Activated CD8-positive, alpha-beta T cell treated with anti-CD3 and anti-CD28 coated beads, Interleukin-2, amount 10 ng/mL, durations not matched to agents 7 days and 5 days (primary cell): ENCODE data around the gene NTMT2. TPM values are rescaled to one million over a fixed set of nuclear protein-coding genes. Genes with fewer than 3 reads are reported as not detected.

Experiments used
- ATAC-seq: fragments of 150-1000 bp; cut with Tn5 transposase; one replicate; pipeline ENCODE4 v1.10.0; 2021; ENCODE audit warnings: moderate library complexity
- CTCF ChIA-PET: fragments of 350-600 bp; sonication (Branson Sonifier 250); formaldehyde crosslinking; loops from one replicate; lab custom pipeline; 2021; ENCODE audit warnings: antibody characterized with exemption; lab: Charles Lee
- POLR2A ChIA-PET: fragments of 350-600 bp; sonication (Branson Sonifier 250); formaldehyde crosslinking; loops from one replicate; lab custom pipeline; 2021; ENCODE audit warnings: antibody characterized with exemption; lab: Charles Lee
- DNase-seq: peaks from one replicate; pipeline ENCODE4 v3.0.0-alpha.2; 2020
- H3K27ac Mint-ChIP-seq: one replicate; pipeline ENCODE4 v1.8.0; 2021; ENCODE audit warnings: mild to moderate bottlenecking, mixed read lengths
- H3K27me3 Mint-ChIP-seq: one replicate; pipeline ENCODE4 v1.8.0; 2021; ENCODE audit warnings: low read depth, mixed read lengths
- H3K36me3 Mint-ChIP-seq: one replicate; pipeline ENCODE4 v1.8.0; 2021; ENCODE audit warnings: low read depth, mixed read lengths
- H3K4me1 Mint-ChIP-seq: one replicate; pipeline ENCODE4 v1.8.0; 2021; ENCODE audit warnings: low read depth, mixed read lengths
- H3K4me3 Mint-ChIP-seq: one replicate; pipeline ENCODE4 v1.8.0; 2021; ENCODE audit warnings: mild to moderate bottlenecking, mixed read lengths
- H3K9me3 Mint-ChIP-seq: one replicate; pipeline ENCODE4 v1.8.0; 2022; ENCODE audit warnings: mixed read lengths; ENCODE audit not compliant: insufficient read depth
- total RNA-seq, 2 experiments: library from RNA; stranded (reverse); gene quantifications; one replicate each; pipeline ENCODE4 v1.2.3, GENCODE V29; 2021

The NTMT2 gene
- total RNA-seq, 2 experiments from 2014 or later = not detected

DNA sequence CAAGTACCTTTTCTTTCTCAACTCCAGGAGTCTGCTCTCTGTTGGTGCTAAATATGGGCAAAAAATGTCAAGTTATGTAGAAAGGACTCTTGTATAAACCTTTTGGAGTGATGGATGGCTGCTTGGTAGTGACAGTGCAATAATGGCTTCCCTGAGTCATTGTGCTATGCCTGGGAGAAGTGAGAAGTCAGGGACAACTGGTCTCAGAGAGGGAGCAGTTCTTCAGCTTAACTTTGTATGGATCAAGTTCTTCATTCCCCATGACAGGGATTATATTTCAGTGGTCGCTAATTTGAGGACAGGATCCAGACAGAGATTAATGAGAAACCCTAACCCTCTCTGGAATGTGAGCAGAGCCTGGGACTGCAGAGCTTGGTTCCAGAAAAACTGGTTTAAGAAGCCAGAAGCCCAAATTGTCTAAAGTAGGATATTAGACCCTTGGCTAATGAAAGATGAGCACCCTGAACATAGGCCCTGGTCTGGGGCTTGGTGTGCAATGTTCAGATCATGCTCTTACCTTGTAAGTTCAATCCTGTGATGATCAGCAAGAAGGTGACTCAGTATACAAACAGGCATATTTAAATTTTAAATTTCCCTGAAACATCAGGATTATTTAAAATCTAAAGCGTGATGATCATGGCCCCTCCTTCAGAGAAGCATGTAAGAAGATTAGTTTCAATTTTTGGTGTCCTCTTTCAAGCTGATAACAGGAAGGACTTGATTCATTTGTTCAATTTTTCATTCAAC lies 50.9 kb downstream of the NTMT2 start:
- CTCF ChIA-PET = interaction anchor here (0.9 kb wide), 1 partner anchor 14 kb away, joined by 3 read pairs; no protein-coding TSS in a partner anchor
- H3K36me3 Mint-ChIP-seq = no peaks in the 10 kb centered on the region
- H3K9me3 Mint-ChIP-seq = no peaks in the 10 kb centered on the region

DNA sequence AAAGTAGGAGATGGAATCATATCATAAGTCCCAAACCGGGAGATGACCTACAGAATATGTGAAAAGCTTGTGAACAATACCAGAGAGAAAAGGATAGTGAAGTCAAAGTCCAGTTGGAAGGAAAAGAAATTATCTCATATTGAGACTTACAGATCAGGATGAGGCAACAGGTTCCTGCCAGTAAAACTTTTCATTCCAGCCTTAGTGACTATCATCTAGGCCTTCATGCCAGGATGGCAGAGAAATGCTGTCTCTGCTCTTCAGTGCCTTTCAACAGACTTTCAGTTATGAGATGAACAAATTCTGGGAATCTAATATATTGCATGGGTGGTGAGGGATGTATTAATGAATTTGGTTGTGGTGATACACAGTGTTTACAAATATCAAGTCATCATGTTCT lies 52.3 kb downstream of the NTMT2 start:
- CTCF ChIA-PET = no interaction called here
- POLR2A ChIA-PET = no interaction called here
- ATAC-seq = no peak

More for the DNA sequence above, 50.9 kb downstream of the NTMT2 start:
- H3K4me3 Mint-ChIP-seq = no peak overlapping the region
- peaks cover 7% of the 10 kb centered on the region for H3K27me3 Mint-ChIP-seq
- POLR2A ChIA-PET = no interaction called here
- DNase-seq (no peak), ATAC-seq (no peak)
- no peak overlapping the region for H3K27ac Mint-ChIP-seq
- H3K4me1 Mint-ChIP-seq = no peaks in the 10 kb centered on the region

DNA sequence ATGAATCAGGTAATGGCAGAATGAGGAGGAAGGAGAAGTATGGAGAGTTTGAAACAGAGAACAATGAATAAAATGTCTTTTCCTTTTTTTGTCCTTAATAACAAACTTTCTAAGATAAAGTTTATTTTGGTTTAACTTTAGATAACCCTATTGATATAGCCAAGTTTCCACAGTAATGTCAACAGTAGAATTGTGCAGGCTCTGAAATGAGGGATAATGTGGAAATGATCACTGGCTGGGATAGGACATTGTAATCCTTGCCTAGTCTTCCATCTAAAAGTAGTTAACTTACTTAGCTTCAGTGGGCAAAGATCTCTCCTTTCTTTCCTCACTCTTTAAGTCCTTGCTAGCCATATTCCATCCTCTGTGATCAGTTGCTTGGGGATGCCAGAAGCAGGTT lies 52.8 kb downstream of the NTMT2 start:
- DNase-seq (no peak), ATAC-seq (no peak)
- H3K4me1 Mint-ChIP-seq = no peaks in the 10 kb centered on the region
- peaks cover 5% of the 10 kb centered on the region for H3K27me3 Mint-ChIP-seq
- ChIA-PET CTCF (no interaction called here), POLR2A (no interaction called here)
- H3K4me3 Mint-ChIP-seq = no peak overlapping the region
- no peaks in the 10 kb centered on the region for H3K36me3 Mint-ChIP-seq
- no peak overlapping the region for H3K27ac Mint-ChIP-seq
- H3K9me3 Mint-ChIP-seq = no peaks in the 10 kb centered on the region

More for the DNA sequence above, 52.3 kb downstream of the NTMT2 start:
- H3K4me3 Mint-ChIP-seq = no peak overlapping the region
- no peak overlapping the region for H3K27ac Mint-ChIP-seq
- no peaks in the 10 kb centered on the region for H3K36me3 Mint-ChIP-seq
- H3K27me3 Mint-ChIP-seq = peaks cover 9% of the 10 kb centered on the region
- H3K9me3 Mint-ChIP-seq = no peaks in the 10 kb centered on the region
- no peak for DNase-seq
- H3K4me1 Mint-ChIP-seq = no peaks in the 10 kb centered on the region

DNA sequence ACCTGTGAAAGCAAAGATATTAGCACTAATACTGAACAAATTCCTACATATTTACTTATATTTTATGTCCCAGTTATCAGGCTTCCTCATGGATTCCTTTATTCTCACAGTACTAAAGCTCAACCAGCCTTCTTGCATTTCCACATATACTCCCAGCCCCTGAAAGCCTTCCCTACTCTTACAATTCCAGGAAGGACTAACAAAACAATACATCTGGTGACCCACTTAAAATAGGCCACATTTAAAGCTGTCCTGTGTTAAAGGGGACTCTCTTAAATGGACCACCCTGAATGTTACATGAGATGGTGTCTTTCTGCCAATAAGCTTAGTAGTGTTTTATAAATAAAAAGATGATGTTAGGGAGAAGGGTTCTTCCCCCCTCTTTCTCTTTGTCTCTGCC lies 54.4 kb downstream of the NTMT2 start:
- ATAC-seq (no peak), DNase-seq (no peak)
- Mint-ChIP-seq H3K9me3 (no peaks in the 10 kb centered on the region), H3K4me3 (no peak overlapping the region), H3K4me1 (no peaks in the 10 kb centered on the region), H3K36me3 (no peaks in the 10 kb centered on the region), H3K27ac (no peak overlapping the region), H3K27me3 (peaks cover 2% of the 10 kb centered on the region)
- CTCF ChIA-PET = no interaction called here
- POLR2A ChIA-PET = no interaction called here

DNA sequence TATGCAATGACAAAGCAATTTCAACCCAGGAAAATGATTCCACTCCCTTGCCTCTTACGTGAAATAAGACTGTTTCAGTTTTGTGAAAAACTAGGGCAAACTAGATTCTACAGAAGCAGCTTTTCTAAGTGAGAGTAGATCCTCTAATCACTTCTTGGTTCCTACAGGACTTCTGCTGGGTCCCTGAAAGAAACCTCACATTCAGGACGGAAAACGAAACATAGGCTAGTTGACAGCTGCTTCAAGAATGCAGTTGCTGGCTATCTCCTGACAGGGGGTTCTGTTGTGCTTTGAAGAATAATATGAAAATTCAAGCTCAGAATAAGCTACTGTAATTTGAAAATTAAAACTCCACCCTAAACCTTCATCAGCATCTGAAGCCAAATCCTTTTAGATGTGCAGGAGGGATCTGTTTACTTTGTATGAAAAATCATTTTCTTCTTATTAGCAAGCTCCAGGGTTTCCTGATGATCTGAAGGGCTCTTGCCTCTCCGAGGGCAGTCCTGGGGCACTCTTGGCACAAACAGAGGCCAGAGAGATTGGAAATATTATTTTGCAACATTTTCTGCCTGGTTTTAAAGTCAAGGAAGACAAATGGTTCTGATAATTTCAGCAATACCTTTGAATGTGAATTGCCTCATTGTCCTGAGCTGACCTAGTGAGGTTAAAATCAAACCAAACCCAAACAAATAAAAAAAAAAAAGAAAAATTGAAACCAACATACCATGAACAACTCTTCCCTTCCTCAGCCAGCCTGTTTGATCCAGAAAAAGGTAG lies 55.0 kb downstream of the NTMT2 start:
- POLR2A ChIA-PET = no interaction called here
- CTCF ChIA-PET = no interaction called here
- H3K36me3 Mint-ChIP-seq = no peaks in the 10 kb centered on the region
- no peak overlapping the region for H3K4me3 Mint-ChIP-seq
- peaks cover 5% of the 10 kb centered on the region for H3K27me3 Mint-ChIP-seq
- H3K27ac Mint-ChIP-seq = no peak overlapping the region
- H3K4me1 Mint-ChIP-seq = no peaks in the 10 kb centered on the region
- no peak for ATAC-seq
- no peaks in the 10 kb centered on the region for H3K9me3 Mint-ChIP-seq
- DNase-seq = no peak

DNA sequence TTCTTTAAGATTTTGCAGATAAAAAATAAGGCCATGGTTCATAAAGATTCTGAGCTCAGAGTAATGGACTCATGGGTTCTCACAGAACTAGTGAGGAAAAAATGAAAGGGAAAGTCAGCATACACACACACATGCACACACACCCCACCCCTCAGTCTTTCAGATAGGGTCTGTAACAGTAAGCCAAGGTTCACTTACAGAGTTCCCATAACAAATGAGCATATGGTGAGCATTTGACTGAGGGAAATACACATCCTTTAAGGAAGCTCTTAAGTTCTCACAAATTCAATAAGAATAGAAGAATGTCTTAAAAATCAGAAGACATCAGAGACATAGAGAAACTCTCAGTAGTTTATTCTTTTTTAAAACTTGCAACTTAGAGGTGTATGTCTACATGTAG lies 57.9 kb downstream of the NTMT2 start:
- no peak for ATAC-seq
- ChIA-PET POLR2A (no interaction called here), CTCF (no interaction called here)
- Mint-ChIP-seq H3K9me3 (no peaks in the 10 kb centered on the region), H3K27me3 (peaks cover 5% of the 10 kb centered on the region), H3K4me1 (no peaks in the 10 kb centered on the region), H3K4me3 (no peak overlapping the region), H3K36me3 (no peaks in the 10 kb centered on the region), H3K27ac (no peak overlapping the region)
- no peak for DNase-seq

DNA sequence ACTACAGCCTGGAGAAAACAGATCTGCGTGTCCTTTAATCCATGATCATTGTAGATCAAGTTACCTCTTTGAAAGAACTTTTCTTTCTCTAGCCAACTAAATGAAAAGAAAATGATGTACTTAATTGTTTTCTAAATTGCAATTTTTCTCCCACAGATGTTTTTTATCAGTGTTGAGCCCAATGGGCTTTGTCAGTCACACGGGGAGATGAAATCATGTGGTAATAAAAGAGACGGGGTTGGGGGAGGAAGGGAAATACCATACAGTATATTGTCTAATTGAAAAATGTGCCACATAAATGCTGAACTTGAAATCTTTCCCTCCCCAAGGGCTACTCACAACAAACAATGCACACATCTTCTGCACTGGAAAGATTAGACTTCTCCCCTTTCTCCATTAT lies 58.4 kb downstream of the NTMT2 start:
- DNase-seq = no peak
- Mint-ChIP-seq H3K9me3 (no peaks in the 10 kb centered on the region), H3K27me3 (peaks cover 5% of the 10 kb centered on the region), H3K4me1 (no peaks in the 10 kb centered on the region), H3K36me3 (no peaks in the 10 kb centered on the region), H3K27ac (no peak overlapping the region), H3K4me3 (no peak overlapping the region)
- ChIA-PET CTCF (no interaction called here), POLR2A (no interaction called here)
- no peak for ATAC-seq

DNA sequence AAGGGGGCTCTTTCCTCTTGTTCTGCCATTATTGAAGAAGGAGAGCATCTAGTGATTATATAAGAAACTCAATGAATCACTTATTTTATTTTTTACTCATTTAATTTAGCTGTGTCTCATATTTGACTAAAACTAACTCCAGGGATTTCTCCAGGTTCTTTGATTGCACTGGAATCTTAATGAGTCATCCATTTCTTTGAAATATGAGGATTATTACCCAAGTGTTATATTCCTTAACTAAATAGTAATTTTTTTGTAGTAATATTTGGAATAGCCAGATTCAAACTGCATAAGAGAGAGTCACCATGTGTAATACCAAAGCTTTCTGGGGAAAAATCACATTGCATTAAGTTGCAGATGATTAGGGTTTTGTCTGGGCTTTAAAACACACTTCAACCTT lies 59.5 kb downstream of the NTMT2 start:
- CTCF ChIA-PET = no interaction called here
- Mint-ChIP-seq H3K9me3 (no peaks in the 10 kb centered on the region), H3K4me3 (no peak overlapping the region), H3K27me3 (peaks cover 5% of the 10 kb centered on the region), H3K36me3 (no peaks in the 10 kb centered on the region), H3K27ac (no peak overlapping the region), H3K4me1 (no peaks in the 10 kb centered on the region)
- no peak for DNase-seq
- ATAC-seq = no peak
- POLR2A ChIA-PET = no interaction called here

DNA sequence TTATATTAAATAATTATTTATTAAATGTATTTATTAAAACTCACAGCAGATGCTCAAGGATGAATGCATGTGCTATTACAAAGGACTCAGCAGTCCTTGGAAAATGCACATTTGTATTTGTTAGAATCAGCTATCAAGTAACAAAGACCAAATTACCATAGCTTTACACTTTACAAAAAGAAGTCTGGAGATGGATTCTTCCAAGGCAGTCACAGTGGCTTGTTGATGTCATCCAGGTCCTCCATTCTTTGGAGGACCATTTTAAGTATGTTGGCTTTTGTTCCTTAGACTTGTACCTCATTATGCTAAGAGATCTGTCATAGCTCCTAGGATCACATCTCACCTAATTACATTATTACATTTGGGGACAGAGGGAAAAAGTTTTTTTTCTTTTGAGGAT lies 63.4 kb downstream of the NTMT2 start:
- CTCF ChIA-PET = no interaction called here
- Mint-ChIP-seq H3K27ac (no peak overlapping the region), H3K27me3 (peaks cover 3% of the 10 kb centered on the region), H3K4me1 (no peaks in the 10 kb centered on the region), H3K4me3 (no peak overlapping the region), H3K36me3 (no peaks in the 10 kb centered on the region), H3K9me3 (no peaks in the 10 kb centered on the region)
- DNase-seq (no peak), ATAC-seq (no peak)
- POLR2A ChIA-PET = no interaction called here

DNA sequence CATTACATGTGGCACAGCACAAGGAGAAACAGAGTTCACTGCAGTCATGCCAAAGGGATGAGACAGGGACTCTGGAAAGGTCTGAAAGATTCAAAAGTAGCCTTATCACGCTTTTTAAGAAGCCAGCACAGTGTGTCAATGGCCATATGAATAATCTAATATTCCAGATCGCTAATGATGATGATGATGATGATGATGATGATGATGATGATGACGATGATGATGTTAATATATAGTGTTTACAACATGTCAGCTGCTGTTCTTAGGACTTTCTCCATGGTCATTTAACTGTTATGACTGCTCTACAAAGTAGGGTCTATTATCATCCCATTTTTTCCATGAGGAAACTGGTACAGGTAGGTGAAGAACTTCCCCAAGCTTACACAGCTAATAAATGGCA lies 64.4 kb downstream of the NTMT2 start:
- no peak for ATAC-seq

DNA sequence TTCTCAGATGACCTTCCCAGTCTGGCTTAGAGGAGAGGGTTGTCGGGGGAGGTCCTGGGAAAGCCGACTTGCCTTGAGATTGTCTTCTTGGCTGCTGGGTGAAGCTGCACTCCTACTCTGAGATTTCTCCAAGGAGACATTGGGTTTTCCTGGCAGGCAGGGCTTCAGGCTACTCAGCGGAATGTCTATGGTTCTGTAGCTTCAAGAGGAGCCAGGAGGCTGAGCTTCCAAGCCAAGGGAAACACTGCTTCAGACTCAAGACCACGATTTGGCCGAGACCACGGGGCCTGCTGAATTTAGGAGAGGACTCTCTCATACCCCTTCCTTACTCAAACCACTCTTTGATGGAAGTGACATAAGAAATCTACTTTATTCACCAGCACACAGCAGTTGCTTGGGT lies 67.8 kb downstream of the NTMT2 start:
- POLR2A ChIA-PET = no interaction called here
- no peak for ATAC-seq
- peaks cover 3% of the 10 kb centered on the region for H3K27me3 Mint-ChIP-seq
- no peaks in the 10 kb centered on the region for H3K4me1 Mint-ChIP-seq
- no peak for DNase-seq
- H3K4me3 Mint-ChIP-seq = no peak overlapping the region
- CTCF ChIA-PET = no interaction called here
- H3K27ac Mint-ChIP-seq = no peak overlapping the region
- no peaks in the 10 kb centered on the region for H3K36me3 Mint-ChIP-seq
- no peaks in the 10 kb centered on the region for H3K9me3 Mint-ChIP-seq

More for the DNA sequence above, 64.4 kb downstream of the NTMT2 start:
- H3K9me3 Mint-ChIP-seq = no peaks in the 10 kb centered on the region
- no peak for DNase-seq
- ChIA-PET CTCF (interaction anchor here (1.1 kb wide), 1 partner anchor 14 kb away, joined by 3 read pairs; no protein-coding TSS in a partner anchor), POLR2A (no interaction called here)
- H3K27me3 Mint-ChIP-seq = peaks cover 6% of the 10 kb centered on the region
- no peak overlapping the region for H3K27ac Mint-ChIP-seq
- H3K36me3 Mint-ChIP-seq = no peaks in the 10 kb centered on the region
- H3K4me3 Mint-ChIP-seq = no peak overlapping the region
- no peaks in the 10 kb centered on the region for H3K4me1 Mint-ChIP-seq
